ENCODE data around the gene MEF2C. TPM values are rescaled to one million over a fixed set of nuclear protein-coding genes. Genes with fewer than 3 reads are reported as not detected.

Gene MEF2C
- total and polyA plus RNA-seq, 2 of the 13 experiments (the other 11 are each of a cell fraction or from before 2014, with no cell fraction given) = 0.02 TPM; not detected in 1

- ChIA-PET CTCF (ENCODE audit: low intra/inter-chr PET ratio, low total read pairs) (no interaction called here), POLR2A (no interaction called here)
- Histone ChIP-seq H3K4me1 (ENCODE audit: insufficient read depth, low read length) (no peaks in the 10 kb centered on the region), H3K36me3 (replicated peaks in 1 of 2; ENCODE audit: control insufficient read depth in 1 of 2, insufficient read depth in 2 of 2, low read length in 2 of 2) (no peaks in the 10 kb centered on the region), H3K79me2 (ENCODE audit: insufficient read depth, low read length) (no peaks in the 10 kb centered on the region), H4K20me1 (ENCODE audit: insufficient read depth, low read length) (no peaks in the 10 kb centered on the region), H3K4me2 (ENCODE audit: low read depth, low read length) (no peak overlapping the region), H2AFZ (ENCODE audit: low read length) (no peak overlapping the region), H3K4me3 (replicated peaks in 1 of 3; ENCODE audit: insufficient read depth in 1 of 3, low read depth in 2 of 3, low read length in 3 of 3) (no peak overlapping the region), H3K27me3 (ENCODE audit: control insufficient read depth in 1 of 2, insufficient read depth in 2 of 2, low read length in 2 of 2) (no peaks in the 10 kb centered on the region), H3K9ac (ENCODE audit: insufficient read depth, low read depth, low read length) (no peak overlapping the region), H3K27ac (ENCODE audit: extremely low read length, insufficient read depth, low read length) (no peak overlapping the region), H3K9me3 (ENCODE audit: low read length) (no peaks in the 10 kb centered on the region)
- BruUV-seq (replicated peaks) = no TSS peak
- in situ Hi-C loops (cut with HindIII; ENCODE audit: extremely low pct_ligation_motif_present, low pct_unique_long_range_greater_than_20kb) = no loop called here
- FAIRE-seq (no peak), ATAC-seq (no peak), DNase-seq (ENCODE audit: low spot score) (no peak)
- intact Hi-C loops (cut with micrococcal nuclease; ENCODE audit: unreplicated experiment) = no loop called here
- TF ChIP-seq PHB2 (IDR thresholded peaks at IDR 0.05; ENCODE audit: partially characterized antibody) (no peak), ZNF556 (CRISPR knock-in tag; IDR thresholded peaks at IDR 0.05; ENCODE audit: borderline replicate concordance) (no peak), NR3C1 (CRISPR knock-in tag; IDR thresholded peaks at IDR 0.05) (no peak), ATF3 (CRISPR knock-in tag; IDR thresholded peaks at IDR 0.05) (no peak), HMGA1 (CRISPR knock-in tag; conservative IDR thresholded peaks at IDR 0.05) (no peak), SP140L (CRISPR knock-in tag; IDR thresholded peaks at IDR 0.05; ENCODE audit: borderline replicate concordance) (no peak), ZNF839 (CRISPR knock-in tag; IDR thresholded peaks at IDR 0.05; ENCODE audit: borderline replicate concordance) (no peak), JUNB (CRISPR knock-in tag; IDR thresholded peaks at IDR 0.05; ENCODE audit: borderline replicate concordance) (no peak), ZNF850 (CRISPR knock-in tag; conservative IDR thresholded peaks at IDR 0.05) (no peak), THAP7 (CRISPR knock-in tag; IDR thresholded peaks at IDR 0.05) (no peak)
- 27% methylated on average over 3 of the region's 3 CpGs for WGBS (ENCODE audit: low lambda C conversion rate)
Measured at GRCh38 chr5:88787856-88788255, 95.1 kb downstream of the MEF2C start.
